Myocyte (in vitro differentiated cells): ENCODE measurements around the gene PRKCQ. TPM values are rescaled to one million over a fixed set of nuclear protein-coding genes. Genes with fewer than 3 reads are reported as not detected.
"Not testable (repeated sequence)": the region's sequence is repeated elsewhere in the genome, so short reads cannot be mapped to it uniquely, and the experiment has no call there.

Experiments
- DNase-seq: peaks from one replicate; pipeline ENCODE4 v3.0.0-alpha.2; 2012; ENCODE audit warnings: low read depth
- total RNA-seq: library from RNA; depleted of rRNA; stranded (reverse); fragments of >200 nt; gene quantifications from 2 replicates; pipeline ENCODE4 v1.2.3, GENCODE V29; 2014

PRKCQ gene
- total RNA-seq, 1 donor from 2014 or later: 2.6 TPM

DNA sequence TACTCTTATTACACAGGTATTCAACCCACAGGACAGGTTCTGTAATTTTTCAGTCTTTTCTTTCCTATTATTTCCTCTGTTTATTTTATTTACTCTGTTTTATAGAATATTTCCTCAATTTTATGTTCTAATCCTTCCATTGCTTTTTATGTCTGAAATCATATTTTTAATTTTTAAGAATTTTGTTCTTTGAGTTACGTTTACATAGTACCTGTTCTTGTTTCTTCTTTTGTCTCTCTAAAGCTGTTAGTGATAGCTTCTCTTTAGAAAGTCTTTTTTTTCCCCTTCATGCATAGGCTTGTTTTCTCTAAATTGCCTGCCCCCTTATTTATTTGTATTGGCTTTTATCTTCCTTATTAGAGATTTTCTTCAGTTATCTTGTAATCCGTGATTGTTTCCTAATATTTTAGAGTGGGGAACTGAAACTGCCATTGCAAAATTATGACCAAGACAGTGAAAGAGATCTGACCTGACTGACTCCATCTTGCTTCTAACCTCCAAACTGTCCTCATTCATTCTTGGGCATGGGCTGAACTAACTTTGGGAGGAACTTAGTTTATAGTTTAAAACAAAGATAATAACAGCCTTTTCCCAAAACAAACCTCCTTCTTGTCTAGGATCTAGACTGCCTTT, 189.7 kb downstream of the PRKCQ start:
- DNase-seq: no peak

DNA sequence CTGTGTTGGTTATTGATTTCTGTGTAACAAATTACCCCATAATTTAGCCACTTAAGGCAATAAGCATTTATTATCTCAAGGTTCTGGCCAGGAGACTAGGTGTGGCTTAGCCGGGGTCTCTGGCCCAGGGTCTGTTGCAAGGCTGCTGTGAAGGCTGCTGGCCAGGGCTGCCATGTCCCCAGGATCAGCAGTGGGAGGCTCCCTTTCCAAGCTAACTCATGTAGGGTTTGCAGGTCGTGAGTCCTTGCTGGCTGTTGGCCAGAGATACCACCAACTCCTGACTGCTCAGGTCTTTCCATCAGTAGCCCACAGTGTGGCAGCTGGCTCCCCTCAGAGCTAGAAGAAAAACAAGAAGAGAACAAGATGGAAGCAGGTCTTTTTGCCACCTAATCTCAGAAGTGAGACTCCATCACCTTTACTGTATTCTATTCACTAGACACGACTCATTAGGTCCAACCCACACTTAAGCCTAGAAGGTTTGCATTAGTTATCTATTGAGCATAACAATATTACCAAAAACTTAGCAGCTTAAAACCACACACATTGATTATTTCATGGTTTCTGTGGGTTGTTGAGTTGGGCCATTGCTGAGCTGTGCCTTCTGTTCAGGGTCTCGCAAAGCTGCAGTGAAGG, 191.7 kb downstream of the PRKCQ start:
- no peak for DNase-seq

DNA sequence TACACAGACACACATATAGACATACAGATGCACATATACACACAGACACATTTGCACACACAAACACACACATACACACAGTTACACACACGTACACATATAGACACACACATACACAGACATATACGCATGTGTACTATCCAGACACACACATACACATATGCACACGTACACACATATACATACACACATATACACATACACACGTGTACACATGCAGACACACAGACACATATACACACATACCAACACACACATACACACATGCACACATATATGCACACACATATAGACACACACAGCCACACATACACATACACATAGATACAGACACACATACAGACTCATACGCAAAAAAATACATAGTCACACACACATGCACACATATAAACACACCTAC, 193.1 kb downstream of the PRKCQ start:
- no peak for DNase-seq

DNA sequence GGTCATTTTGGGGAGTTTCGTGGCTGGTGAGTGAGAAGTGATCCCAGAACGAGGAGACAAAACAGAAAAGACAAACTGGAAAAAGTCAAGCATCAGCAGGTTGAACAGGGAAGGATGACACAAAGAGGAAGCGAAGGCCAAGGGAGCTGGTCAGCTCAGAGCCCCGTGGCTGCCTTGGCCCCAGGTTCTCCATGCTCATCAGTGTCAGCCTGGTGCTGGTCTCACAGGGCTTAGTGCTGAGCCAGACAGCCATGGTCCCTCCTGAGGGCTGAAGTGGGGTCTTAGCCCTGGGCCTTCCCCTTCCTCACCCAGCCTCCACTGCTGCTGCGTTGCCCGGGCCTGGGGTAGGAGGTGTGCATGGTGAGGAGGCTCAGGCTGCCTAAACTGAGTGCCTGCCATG, 193.7 kb downstream of the PRKCQ start:
- DNase-seq: no peak

DNA sequence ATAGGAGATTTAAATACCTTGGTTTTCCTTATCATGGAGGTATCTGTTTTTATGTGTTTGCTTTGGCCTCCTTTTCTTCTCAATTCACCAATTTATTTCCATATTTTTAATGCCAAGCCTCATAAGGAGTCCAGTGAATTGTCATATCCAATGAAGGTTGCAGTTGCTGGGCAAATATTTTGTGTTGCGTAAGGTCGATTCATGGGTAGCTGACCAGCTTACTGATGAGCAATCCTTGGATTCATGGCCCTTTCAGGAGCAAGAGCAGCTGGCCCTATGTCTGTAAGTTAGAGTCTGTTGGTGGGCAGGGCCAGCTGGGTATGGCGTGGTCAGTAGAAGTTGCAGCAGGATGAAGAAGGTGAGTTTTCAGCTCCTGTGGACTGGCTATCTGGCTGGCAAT, 194.4 kb downstream of the PRKCQ start:
- DNase-seq: peak; percentile 75

DNA sequence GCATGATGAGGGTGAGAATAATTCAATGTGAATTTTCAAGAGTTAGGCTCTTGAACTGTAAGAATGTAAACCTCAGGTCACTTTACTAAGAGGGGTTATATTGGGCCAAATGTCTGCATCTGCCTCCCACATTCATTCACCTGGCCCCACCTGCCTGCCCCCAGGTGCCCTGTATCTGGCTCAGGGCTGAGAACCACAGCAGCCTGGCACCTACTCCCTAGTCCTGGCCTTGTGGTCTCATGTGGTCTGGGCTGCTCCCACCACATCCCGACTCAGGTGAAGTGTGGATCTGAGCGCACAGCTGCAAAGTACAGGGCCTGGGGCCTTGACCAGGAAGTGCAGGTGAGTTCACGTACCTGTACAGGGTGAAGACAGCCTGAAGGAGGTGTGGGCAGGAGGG, 195.2 kb downstream of the PRKCQ start:
- DNase-seq: no peak

DNA sequence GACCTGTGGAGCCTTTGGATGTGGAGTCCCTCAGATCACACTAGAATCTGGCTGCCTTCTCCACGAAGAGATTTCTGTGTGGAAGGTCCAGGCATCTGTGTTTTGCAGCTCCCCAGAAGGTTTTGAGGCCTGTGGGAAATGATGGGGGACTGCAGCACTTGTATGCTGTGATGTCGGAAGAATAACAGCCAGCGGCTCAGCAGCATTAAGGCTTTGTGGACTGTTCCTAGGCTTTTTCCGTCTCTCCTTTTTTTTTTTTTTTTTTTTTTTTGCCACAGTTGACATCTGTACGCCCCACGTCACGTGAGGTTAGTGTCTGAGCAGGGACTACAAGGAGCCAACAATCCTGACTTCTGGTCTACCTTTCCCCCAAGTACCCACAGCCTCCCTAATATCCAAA, 196.0 kb downstream of the PRKCQ start:
- no peak for DNase-seq

DNA sequence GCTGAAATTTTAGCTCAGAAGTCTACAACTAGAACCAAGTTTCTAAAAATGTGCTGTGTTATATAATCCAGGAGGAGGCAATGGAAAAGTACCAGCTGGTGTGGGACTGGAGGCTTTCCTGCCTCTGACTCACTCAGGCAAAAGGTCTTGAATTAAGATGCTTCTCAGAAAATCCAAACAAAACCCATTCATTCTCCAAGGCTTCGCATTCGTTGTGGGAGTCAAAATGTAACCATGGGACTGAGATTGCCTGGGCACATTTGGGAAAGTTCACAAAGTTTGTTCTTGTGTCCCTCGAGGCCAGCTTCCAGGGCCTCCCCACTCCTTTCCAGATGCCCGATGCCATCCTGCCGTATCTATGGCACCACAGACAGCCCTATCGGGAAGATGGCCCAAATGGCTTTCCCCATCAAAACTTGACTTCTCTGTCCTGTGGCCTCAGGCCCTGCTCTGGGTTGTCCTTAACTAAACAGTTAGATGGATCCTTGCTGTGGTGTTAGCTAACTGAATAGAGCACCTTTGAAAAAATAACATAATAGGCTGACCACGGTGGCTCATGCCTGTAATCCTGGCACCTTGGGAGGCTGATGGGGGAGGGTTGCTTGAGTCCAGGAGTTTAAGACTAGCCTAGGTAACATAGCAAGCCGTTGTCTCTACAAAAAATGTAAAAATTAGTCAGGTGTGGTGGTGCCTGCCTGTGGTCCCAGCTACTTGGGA, 196.8 kb downstream of the PRKCQ start:
- peak; percentile 83 for DNase-seq

DNA sequence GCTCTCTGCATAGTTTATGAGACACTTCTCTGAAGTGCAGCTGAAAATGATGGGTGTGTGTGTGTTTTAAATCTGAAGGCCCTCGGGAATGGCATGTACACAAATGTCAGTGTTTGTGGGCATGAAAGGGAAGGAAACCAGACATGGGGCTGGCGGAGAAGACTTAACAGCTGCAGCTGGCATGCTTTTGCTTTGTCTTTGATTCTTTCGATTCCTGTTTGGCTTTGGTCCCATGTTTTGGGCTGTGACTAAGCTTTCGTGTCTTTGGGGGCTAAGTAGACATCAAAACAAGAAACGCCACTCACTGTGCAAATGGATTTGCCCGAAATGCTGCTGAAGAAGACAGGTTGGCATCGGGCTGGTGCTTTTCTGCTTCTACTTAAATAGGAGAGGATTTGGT, 198.0 kb downstream of the PRKCQ start:
- peak; percentile 97 for DNase-seq

DNA sequence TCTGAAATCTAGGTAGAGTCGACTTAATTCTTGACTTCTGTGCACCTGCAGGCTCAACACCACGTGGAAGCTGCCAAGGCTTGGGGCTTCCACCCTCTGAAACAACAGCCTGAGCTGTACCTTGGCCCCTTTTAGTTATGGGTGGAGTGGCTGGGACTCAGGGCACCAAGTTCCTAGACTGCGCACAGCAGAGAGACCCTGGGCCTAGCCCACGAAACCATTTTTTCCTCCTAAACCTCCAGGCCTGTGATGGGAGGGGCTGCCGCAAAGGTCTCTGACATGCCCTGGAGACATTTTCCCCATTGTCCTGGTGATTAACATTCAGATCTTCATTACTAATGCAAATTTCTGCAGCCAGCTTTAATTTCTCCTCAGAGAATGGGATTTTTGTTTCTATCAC, 199.6 kb downstream of the PRKCQ start:
- not testable (repeated sequence) for DNase-seq

DNA sequence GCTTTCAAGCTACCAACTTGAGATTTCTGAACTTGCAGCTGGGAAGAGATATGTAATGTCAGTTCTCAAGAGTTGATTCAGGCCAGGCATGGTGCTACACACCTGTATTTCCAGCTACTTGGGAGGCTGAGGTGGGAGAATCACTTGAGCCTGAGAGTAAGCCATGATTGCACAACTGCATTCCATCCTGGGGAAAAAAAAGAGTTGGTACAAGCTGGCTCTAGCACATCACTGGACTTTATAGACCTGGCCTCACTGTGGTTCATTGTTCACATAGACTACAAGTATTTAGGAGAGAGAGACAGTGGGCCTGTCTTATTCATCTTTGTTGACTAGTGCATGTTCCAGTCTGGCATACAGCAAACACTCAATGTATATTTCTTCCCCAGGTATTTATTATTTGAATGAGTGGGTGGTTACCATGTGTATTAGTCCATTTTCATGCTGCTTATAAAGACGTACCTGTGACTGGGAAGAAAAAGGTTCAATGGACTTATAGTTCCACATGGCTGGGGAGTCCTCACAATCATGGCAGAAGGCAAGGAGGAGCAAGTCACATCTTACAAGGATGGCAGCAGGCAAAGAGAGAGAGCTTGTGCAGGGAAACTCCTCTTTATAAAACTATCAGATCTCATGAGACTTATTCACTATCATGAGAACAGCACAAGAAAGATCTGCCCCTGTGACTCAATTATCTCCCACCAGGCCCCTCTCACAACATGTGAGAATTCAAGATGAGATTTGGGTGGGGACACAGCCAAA, 200.9 kb downstream of the PRKCQ start:
- no peak for DNase-seq
